HG03060 (cell line): ENCODE measurements around the gene SLC16A12.

ENCODE experiments used
- ATAC-seq: cut with Tn5 transposase; IDR thresholded peaks from one replicate; pipeline ENCODE4 v1.9.1; 2021; ENCODE audit warnings: low read depth, moderate number of reproducible peaks; ENCODE audit not compliant: unreplicated experiment

SLC16A12 gene

GRCh38 chr10:89516149-89516832 lies 19.1 kb downstream of the SLC16A12 start:
- no peak for ATAC-seq

- no peak for ATAC-seq
Observed at GRCh38 chr10:89515031-89515841, 20.2 kb downstream of the SLC16A12 start.

DNA sequence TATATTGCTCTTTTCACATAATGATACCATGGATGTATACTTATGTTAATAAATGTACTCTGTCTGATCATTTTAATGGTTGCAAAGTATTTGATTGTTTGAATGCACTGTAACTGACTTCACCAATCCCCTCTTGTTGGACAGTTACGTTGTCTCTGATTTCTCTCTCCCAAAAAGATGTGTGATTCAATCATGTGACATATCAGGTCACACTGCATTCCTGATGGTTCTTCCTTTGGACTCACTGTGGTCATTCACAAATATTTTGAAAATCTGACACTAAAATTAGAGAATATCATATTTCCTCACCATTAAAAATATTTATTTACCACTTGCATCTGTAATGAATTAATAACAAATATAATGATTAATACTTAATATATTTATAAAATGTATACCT lies 22.2 kb downstream of the SLC16A12 start:
- no peak for ATAC-seq

DNA sequence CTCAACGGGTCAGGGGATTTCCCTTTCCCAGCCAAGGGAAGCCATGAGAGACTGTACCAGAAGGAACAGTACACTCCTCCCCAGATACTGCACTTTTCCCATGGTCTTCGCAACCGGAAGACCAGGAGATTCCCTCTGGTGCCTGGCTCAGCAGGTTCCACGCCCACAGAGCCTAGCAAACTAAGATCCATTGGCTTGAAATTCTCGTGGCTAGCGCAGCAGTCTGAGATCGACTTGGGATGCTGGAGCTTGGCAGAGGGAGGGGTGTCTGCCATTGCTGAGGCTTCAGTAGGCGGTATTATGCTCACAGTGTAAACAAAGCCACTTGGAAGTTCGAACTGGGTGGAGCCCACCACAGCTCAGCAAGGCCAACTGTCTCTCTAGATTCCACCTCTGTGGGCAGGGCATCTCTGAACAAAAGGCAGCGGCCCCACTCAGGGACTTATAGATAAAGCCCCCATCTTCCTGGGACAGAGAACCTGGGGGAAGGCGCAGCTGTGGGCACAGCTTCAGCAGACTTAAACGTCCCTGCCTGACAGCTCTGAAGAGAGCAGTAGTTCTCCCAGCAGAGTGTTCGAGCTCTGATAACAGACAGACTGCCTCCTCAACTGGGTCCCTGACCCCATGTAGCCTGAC lies 29.6 kb downstream of the SLC16A12 start:
- ATAC-seq: no peak

- no peak for ATAC-seq
Observed at GRCh38 chr10:89504691-89505090, 30.7 kb downstream of the SLC16A12 start.

DNA sequence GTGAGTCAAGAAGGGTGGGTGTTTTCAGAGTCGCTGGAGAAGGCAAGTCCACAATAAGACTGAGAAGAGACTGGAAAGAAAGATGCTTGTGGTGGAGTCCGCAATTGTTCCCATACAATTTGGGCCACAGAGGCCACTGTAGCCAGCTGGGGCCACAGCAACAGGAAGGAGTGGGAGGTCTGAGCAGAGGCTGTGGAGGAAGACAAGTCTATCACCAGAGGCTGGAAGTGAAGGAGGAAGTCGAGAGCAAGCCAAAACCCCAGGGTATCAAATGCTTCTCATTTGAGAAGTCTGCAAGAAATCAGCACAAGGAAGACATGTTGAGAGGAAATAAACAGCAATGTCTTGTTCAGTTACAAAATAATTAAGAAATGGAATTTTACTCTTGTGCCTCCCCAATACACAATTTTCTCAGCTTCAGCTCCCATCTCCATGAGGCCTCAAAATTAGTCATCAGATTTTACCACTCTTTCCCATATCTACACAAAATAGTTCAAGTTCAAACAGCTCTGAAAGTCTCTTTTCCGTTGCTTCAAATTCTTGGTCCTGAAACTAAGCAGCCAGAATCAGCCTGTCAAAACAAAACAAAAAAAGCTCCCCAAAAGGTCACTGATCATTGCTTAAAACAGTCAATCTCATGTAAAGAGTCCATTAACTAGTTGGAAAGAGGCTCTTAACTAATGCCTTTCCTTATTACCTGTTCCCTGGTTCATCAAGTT lies 31.6 kb downstream of the SLC16A12 start:
- ATAC-seq: no peak

DNA sequence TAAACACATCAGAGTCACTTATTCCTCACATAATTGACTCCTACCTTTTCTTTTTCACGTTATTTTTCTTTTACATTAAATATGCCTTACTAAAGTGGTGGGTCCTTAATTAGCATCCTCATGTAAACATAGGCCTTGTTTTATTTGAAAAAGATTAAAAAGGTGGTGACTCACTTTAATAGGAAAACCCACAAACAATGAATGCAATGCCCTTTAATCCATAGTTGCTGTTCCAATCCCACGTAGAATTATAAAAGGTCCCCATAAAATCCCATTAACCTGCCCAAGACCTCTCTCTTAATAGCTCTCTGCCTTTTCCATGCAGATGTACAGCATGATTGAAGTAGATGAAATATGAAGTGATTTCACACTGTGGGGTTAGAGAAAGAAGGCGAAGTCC lies 32.2 kb downstream of the SLC16A12 start:
- no peak for ATAC-seq

GRCh38 chr10:89502549-89502948 lies 32.8 kb downstream of the SLC16A12 start:
- ATAC-seq: no peak

DNA sequence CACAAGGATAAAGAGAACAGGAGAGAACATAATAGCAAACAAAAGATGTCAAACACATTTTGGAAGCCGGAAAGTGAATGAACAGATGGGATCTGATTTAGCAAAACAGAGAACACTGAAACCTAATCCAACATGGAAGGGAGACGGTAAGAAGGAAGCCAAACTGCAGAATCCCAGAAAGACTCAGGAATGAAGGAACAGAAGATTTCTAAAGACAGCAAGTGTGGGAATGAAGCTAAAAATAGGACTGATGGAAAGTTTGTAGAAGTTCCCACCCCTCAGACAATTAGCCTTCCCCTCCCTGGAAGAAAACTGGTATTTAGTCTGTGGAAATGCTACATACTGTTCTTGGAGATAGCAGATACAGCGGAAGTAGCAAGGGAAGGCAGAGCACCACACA lies 40.8 kb downstream of the SLC16A12 start:
- ATAC-seq: no peak

- no peak for ATAC-seq
Observed at GRCh38 chr10:89494068-89494467, 41.3 kb downstream of the SLC16A12 start.

DNA sequence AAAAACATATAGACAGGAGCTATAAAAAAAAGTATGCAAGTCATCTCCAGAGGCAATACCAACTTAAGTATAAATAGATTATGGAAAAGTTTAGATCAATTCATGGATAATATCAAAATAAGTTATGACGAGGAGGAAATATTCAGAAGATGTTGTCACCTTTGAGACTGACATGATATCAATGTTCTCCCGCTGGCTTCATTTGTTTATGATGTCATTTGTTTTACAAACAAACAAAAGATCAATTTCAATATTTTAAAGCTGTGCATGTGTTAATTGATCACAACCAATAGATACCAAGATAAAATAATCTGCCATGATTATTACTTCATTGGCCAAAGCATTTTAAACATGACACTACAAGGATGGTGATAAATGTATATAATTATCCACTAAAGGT lies 43.5 kb downstream of the SLC16A12 start:
- ATAC-seq: no peak

GRCh38 chr10:89490596-89491335 lies 44.6 kb downstream of the SLC16A12 start:
- no peak for ATAC-seq

- ATAC-seq: no peak
Observed at GRCh38 chr10:89482256-89482655, 53.1 kb downstream of the SLC16A12 start.

DNA sequence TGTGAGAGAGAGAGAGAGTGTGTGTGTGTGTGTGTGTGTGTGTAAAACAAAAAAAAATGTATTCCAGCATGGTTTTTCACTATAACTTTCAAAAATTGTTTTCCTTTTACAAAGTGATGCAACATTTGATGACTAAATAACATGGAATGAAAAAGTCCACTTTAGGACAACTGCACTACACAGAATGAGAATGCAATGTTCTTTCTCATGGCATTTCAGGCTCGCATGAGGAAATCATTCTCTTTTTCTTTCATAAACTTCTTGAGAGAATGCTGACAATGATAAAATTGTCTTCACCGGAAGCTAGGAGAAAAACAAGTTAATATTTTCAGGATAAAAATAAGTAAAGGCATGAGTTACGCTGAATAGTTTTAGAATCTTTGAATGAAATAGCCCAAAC lies 53.7 kb downstream of the SLC16A12 start:
- ATAC-seq: no peak

- no peak for ATAC-seq
Observed at GRCh38 chr10:89479771-89480446, 55.5 kb downstream of the SLC16A12 start.

DNA sequence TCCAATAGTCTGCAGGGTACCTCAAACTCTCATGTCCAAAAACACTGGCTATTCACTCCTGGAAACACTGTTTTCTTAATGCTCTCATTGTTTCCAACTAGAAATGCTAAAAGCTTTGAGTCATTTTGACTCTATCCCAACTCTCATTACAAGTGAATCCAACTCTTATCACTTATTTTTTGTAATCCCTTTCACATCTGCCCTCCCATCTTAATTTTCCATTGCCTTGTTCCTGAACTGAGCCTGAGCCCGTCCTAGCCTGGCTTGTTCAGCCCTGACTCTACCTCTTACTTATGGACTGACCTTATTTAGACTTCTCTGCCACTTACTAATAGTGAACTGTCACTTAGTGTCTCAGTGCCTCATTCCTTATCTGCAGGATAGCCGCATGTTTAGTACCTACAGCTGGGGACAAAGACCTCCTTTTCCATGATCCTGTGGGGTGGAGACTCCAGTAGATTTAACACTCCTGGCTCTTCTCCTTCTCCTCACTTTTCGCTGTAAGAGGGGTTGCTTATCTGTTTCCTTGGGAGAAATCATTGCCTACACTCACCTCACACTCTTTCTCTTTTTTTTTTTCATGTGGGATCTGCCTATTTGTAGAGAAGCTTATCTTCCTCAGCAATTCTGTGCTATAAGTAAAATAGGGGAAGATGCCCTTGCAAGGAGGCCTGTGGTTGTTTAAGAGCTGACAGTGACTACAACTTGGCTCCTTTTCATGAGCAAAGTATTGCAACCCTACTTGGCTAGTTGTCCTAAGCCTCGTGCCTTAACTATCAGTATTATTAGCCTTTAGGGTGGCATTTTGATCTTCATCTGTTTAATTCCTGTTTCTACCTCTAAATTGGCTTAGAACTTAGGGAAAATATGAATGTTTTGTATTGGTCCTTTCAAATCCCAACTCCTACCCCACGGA lies 56.4 kb downstream of the SLC16A12 start:
- ATAC-seq: no peak

DNA sequence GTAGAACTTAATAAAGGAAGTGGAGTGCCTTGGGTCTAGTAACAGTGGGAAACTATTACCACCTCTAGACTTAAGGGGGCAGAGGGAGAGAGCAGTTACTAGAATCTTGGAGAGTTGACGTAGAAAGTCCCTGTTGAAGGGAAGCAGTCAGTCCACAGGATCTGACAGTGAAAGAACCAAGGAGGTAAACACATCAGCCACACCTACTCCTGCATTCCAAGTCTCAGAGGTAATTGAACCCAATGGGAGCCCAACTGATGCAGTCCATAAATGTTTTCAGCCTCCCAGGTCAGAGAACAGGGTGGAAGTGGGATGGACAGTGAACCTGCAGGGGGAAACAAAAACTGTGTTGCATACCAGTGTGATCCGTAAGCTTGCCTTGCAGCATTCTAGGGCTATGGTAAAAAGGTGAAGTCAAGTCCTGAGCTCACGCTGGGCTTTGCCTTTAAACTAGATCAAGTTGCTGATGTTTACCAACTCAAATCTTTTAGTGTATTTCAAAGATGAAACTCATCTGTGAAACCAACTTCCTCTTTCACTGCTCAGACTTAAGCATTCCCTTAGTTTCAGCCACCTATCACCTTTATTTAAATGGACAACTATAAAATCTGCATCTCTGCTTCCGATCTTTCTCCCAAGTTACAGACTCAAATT lies 57.2 kb downstream of the SLC16A12 start:
- ATAC-seq: no peak

GRCh38 chr10:89476150-89476549 lies 59.2 kb downstream of the SLC16A12 start:
- ATAC-seq: no peak
